HG03469 (cell line): ENCODE measurements around the gene TMEM272.
A peak's percentile ranks its signal among the peaks of the same experiment; 100 is the strongest.

Experiments
- ATAC-seq: cut with Tn5 transposase; IDR thresholded peaks from one replicate; pipeline ENCODE4 v1.9.1; 2021; ENCODE audit warnings: mild to moderate bottlenecking, moderate library complexity, moderate number of reproducible peaks; ENCODE audit not compliant: unreplicated experiment

Gene TMEM272

GRCh38 chr13:51856027-51856736, 11.2 kb upstream of the TMEM272 start:
- ATAC-seq, result no peak

GRCh38 chr13:51849145-51850101, 4.4 kb upstream of the TMEM272 start:
- ATAC-seq, result no peak

- ATAC-seq, result no peak
Measured at GRCh38 chr13:51848674-51849073, 3.7 kb upstream of the TMEM272 start.

- ATAC-seq, result no peak
Measured at GRCh38 chr13:51846756-51847155, 1.8 kb upstream of the TMEM272 start.

GRCh38 chr13:51845574-51846318, 769 bp upstream of the TMEM272 start:
- ATAC-seq, result no peak

GRCh38 chr13:51843529-51843928, 1.4 kb downstream of the TMEM272 start:
- ATAC-seq, result no peak

GRCh38 chr13:51841732-51842131, 3.2 kb downstream of the TMEM272 start:
- no peak for ATAC-seq

GRCh38 chr13:51840917-51841316, 4.1 kb downstream of the TMEM272 start:
- no peak for ATAC-seq

- ATAC-seq, result no peak
Measured at GRCh38 chr13:51839711-51840540, 5.1 kb downstream of the TMEM272 start.

- no peak for ATAC-seq
Measured at GRCh38 chr13:51838240-51838846, 6.6 kb downstream of the TMEM272 start.

- no peak for ATAC-seq
Measured at GRCh38 chr13:51837016-51837415, 8.0 kb downstream of the TMEM272 start.

GRCh38 chr13:51834581-51835171, 10.3 kb downstream of the TMEM272 start:
- no peak for ATAC-seq

- no peak for ATAC-seq
Measured at GRCh38 chr13:51833980-51834379, 11.0 kb downstream of the TMEM272 start.

- ATAC-seq, result peak; percentile 70
Measured at GRCh38 chr13:51832471-51833152, 12.4 kb downstream of the TMEM272 start.

- no peak for ATAC-seq
Measured at GRCh38 chr13:51831519-51831918, 13.5 kb downstream of the TMEM272 start.

- ATAC-seq, result no peak
Measured at GRCh38 chr13:51829568-51829899, 15.4 kb downstream of the TMEM272 start.

GRCh38 chr13:51828730-51829567, 16.0 kb downstream of the TMEM272 start:
- no peak for ATAC-seq

GRCh38 chr13:51827254-51827653, 17.7 kb downstream of the TMEM272 start:
- ATAC-seq, result no peak
